GM23248 (cell line): ENCODE results near the gene SMIM31.

Experiments
- EZH2 ChIP-seq: fragments of 200-600 bp; sonication (generic); IDR thresholded peaks from 2 replicates; pipeline ENCODE4 v1.6.1; 2018; ENCODE audit warnings: antibody characterized with exemption, mild to moderate bottlenecking; ENCODE audit not compliant: insufficient read depth, poor library complexity, severe bottlenecking
- EZH2phosphoT487 ChIP-seq: fragments of 200-600 bp; sonication (generic); IDR thresholded peaks from 2 replicates; pipeline ENCODE4 v1.6.1; 2018; ENCODE audit warnings: antibody characterized with exemption, moderate library complexity, mild to moderate bottlenecking, low read depth; ENCODE audit not compliant: insufficient read depth

DNA sequence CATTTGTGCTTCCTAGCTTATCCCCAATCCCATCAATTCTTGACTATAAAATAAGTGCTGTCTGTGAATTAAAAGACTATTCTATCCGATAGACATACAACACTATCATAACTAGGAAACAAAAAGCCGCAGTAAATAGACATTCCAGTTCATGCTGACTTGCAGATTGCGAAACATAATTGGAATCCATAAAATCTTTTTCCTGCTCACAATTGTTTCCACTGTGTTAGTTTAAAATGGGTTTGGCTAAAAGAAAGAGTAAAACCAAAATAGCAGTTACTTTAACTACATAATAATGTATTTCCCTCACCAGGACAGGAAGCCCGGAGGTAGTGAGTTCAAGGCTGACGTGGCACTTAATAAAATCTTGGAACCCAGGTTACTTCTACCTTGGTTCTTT, 17.2 kb downstream of the SMIM31 start:
- TF ChIP-seq EZH2phosphoT487 (no peak), EZH2 (no peak)
